ENCODE data around the gene MYPN. TPM values are rescaled to one million over a fixed set of nuclear protein-coding genes. Genes with fewer than 3 reads are reported as not detected.
A peak's percentile ranks its signal among the peaks of the same experiment; 100 is the strongest.

The MYPN gene
- total and polyA plus RNA-seq, 2 experiments from 2014 or later: not detected

DNA sequence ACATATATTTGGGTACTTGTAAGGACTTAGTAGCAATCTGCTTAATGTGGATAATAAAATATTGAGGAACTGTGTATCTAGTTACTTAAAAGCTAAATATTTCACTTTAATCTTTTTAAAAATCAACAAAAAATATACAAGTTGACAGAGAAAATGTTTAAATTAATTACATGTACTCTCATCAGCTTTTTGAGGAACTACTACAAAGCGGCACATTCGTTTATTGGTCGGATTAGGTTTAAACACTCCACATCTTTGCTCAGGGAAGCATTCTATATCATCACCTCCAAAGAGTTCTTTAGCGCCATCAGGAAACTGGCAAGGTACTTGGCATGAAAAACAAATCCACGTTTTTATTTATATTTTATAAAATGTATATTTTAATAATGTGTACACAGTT, 121.0 kb downstream of the MYPN start:
- Histone ChIP-seq H3K4me3 (no peak overlapping the region), H3K4me1 (ENCODE audit: insufficient read depth) (peaks cover 8% of the 10 kb centered on the region), H3K4me2 (peak overlapping the region; percentile 95), H3K9me2 (replicated peaks; ENCODE audit: insufficient read depth) (no peaks in the 10 kb centered on the region), H2AFZ (peak overlapping the region; percentile 93), H3K79me2 (no peaks in the 10 kb centered on the region), H3K27me3 (peaks cover 23% of the 10 kb centered on the region), H3K36me3 (replicated peaks; ENCODE audit: insufficient read depth, low read depth) (no peaks in the 10 kb centered on the region), H3K27ac (no peak overlapping the region), H3K9me3 (ENCODE audit: low read depth) (no peaks in the 10 kb centered on the region), H4K20me1 (ENCODE audit: insufficient read depth, poor library complexity, severe bottlenecking) (no peaks in the 10 kb centered on the region)
- DNase-seq (ENCODE audit: low spot score): no peak
- WGBS (ENCODE audit: low lambda C conversion rate, missing lambda C conversion rate): 78% methylated on average over 5 of the region's 5 CpGs
- TF ChIP-seq, protein P1, sequence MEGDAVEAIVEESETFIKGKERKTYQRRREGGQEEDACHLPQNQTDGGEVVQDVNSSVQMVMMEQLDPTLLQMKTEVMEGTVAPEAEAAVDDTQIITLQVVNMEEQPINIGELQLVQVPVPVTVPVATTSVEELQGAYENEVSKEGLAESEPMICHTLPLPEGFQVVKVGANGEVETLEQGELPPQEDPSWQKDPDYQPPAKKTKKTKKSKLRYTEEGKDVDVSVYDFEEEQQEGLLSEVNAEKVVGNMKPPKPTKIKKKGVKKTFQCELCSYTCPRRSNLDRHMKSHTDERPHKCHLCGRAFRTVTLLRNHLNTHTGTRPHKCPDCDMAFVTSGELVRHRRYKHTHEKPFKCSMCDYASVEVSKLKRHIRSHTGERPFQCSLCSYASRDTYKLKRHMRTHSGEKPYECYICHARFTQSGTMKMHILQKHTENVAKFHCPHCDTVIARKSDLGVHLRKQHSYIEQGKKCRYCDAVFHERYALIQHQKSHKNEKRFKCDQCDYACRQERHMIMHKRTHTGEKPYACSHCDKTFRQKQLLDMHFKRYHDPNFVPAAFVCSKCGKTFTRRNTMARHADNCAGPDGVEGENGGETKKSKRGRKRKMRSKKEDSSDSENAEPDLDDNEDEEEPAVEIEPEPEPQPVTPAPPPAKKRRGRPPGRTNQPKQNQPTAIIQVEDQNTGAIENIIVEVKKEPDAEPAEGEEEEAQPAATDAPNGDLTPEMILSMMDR (IDR thresholded peaks at IDR 0.05; ENCODE audit: poor library complexity): no peak
- TF ChIP-seq EZH2phosphoT487 (IDR thresholded peaks at IDR 0.05; ENCODE audit: low read depth, severe bottlenecking, unreplicated experiment): no peak

DNA sequence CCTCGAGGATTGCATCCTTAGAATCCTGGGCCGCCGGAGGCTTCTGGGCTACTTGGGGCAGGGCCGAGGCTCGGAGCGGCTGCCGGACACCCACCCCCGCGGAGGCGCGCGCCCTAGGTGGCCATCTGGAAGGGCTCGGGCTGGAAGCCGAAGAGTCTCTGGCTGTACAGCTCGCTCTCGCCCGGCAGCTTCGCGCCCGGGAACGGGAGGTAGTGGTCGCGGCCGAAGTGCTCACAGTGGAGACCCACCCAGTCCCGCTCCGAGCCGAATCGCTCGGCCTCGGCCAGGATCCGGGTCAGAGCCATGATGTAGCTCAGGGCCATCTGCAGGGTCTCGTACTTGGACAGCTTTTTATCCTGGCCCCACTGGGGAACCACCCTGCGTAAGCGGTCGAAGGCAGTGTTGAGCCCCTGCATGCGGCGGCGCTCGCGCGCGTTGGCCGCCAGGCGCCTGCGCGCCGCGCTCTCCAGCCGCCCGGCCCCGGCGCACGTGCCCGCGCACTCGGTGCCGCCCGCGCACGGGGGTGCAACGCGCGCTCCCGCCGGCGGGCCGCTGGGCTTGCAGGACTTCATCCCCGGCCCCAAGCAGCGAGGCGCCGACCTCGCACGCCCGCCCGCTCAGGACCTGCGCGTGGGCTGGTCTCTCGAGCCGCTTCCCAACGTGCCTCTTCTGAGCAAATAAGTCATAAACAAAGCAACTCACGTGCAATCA, 122.0 kb downstream of the MYPN start:
- no peaks in the 10 kb centered on the region for H3K9me2 ChIP-seq (replicated peaks; ENCODE audit: insufficient read depth)
- peaks cover 8% of the 10 kb centered on the region for H3K4me1 ChIP-seq (ENCODE audit: insufficient read depth)
- peak overlapping the region; percentile 80 for H3K27ac ChIP-seq
- no peaks in the 10 kb centered on the region for H4K20me1 ChIP-seq (ENCODE audit: insufficient read depth, poor library complexity, severe bottlenecking)
- H3K79me2 ChIP-seq: no peaks in the 10 kb centered on the region
- peak overlapping the region; percentile 95 for H3K4me2 ChIP-seq
- peaks cover 23% of the 10 kb centered on the region for H3K27me3 ChIP-seq
- TF ChIP-seq, protein P1 (IDR thresholded peaks at IDR 0.05; ENCODE audit: poor library complexity): peak; percentile 33
- TF ChIP-seq EZH2 (IDR thresholded peaks at IDR 0.05; ENCODE audit: borderline replicate concordance): no peak
- H3K36me3 ChIP-seq (replicated peaks; ENCODE audit: insufficient read depth, low read depth): no peaks in the 10 kb centered on the region
- peak overlapping the region; percentile 93 for H2AFZ ChIP-seq
- peak overlapping the region; percentile 74 for H3K4me3 ChIP-seq
- WGBS (ENCODE audit: low lambda C conversion rate, missing lambda C conversion rate): 2% methylated on average over 79 of the region's 81 CpGs
- no peaks in the 10 kb centered on the region for H3K9me3 ChIP-seq (ENCODE audit: low read depth)
- peak; percentile 87 for DNase-seq (ENCODE audit: low spot score)

DNA sequence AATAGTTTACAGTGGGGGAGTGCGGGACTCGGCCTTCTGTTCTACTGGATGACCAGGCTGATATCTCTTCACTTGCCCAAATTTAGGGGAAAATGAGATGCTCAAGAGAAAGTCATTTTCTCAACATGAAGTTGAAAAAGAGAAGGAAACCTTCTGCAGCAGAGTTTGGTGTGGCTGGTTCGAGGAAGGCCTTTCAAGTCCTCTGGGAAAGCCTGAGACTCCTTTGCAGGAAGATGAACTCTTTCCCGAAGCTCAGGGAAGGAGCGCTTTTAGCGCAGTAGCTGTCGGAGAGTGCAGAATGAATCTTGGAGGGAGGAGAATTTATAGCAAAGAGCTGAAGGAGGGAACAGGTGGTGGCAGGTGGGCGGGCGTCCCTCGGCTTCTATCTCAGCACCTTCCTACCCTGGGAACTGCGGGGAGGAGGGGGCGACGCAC, 122.5 kb downstream of the MYPN start, which contains the start of gene ATOH7:
Gene ATOH7 (minus strand): TSS at position 297 of the 435 bp plus-strand sequence. CDS start 436 bp downstream, outside the sequence.
- H3K27me3 ChIP-seq: peaks cover 23% of the 10 kb centered on the region
- peak within 1 kb of the TSS; percentile 95 for H3K4me2 ChIP-seq
- no peaks in the 10 kb centered on the region for H3K9me2 ChIP-seq (replicated peaks; ENCODE audit: insufficient read depth)
- H3K36me3 ChIP-seq (replicated peaks; ENCODE audit: insufficient read depth, low read depth): no peaks in the 10 kb centered on the region
- WGBS (ENCODE audit: low lambda C conversion rate, missing lambda C conversion rate): 19% methylated on average over 13 of the region's 13 CpGs
- TF ChIP-seq, protein P1 (IDR thresholded peaks at IDR 0.05; ENCODE audit: poor library complexity): no peak
- TF ChIP-seq EZH2phosphoT487 (IDR thresholded peaks at IDR 0.05; ENCODE audit: low read depth, severe bottlenecking, unreplicated experiment): no peak
- no peak for TF ChIP-seq EZH2 (IDR thresholded peaks at IDR 0.05; ENCODE audit: borderline replicate concordance)
- peaks cover 8% of the 10 kb centered on the region for H3K4me1 ChIP-seq (ENCODE audit: insufficient read depth)
- no peaks in the 10 kb centered on the region for H4K20me1 ChIP-seq (ENCODE audit: insufficient read depth, poor library complexity, severe bottlenecking)
- no peaks in the 10 kb centered on the region for H3K9me3 ChIP-seq (ENCODE audit: low read depth)
- peak within 1 kb of the TSS; percentile 80 for H3K27ac ChIP-seq
- H3K4me3 ChIP-seq: peak within 1 kb of the TSS; percentile 74
- H3K79me2 ChIP-seq: no peaks in the 10 kb centered on the region
- DNase-seq (ENCODE audit: low spot score): peak; percentile 8
- H2AFZ ChIP-seq: peak within 1 kb of the TSS; percentile 93

All from hepatocyte (in vitro differentiated cells).